ENCODE results near the gene B3GALNT2. TPM values are rescaled to one million over a fixed set of nuclear protein-coding genes. Genes with fewer than 3 reads are reported as not detected.

B3GALNT2 gene
- total RNA-seq, 1 experiment from 2014 or later: 26.4 TPM

DNA sequence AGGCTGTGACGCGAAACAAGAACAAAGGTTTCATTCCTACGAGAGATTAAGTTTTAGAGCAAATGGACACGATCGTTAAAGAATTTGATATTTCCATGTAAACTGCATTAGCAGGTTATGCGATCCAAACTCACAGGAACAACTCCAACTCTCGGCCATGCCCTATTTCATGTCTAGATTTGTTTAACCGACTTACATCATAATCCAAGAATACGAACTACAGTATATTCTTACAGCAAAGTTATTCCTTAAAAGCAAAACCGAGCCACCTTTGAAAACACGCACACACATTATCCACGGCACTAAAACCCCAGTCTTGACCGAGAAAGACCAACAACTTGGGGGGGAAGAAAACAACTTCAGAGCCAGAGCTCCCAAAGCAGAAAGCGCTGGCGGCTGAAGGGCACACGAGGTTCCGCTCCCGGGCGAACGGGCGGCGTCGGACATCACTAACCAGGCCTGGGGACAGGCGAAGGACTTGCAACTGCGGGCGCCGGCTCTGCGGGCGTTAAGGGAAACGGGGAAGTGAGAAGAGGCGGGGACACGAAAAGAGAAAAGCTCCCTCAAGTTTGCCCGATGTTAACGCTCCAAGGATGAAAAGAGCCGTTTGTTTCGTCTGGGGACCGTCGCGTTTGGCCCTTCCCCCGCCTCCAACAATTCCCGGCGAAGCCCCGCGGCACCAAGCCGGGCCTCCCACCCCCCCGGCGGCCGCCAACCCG is 690 bp downstream of the B3GALNT2 start:
- Histone ChIP-seq H4K20me1 (ENCODE audit: low read length) (peaks cover 7% of the 10 kb centered on the region; the same call in 1 of the 2 replicates), H3K4me3 (ENCODE audit: low read length) (peak overlapping the region; percentile 98), H3K4me1 (ENCODE audit: insufficient read depth, low read length) (peaks cover 20% of the 10 kb centered on the region), H3K4me2 (ENCODE audit: low read length) (peak overlapping the region; percentile 91), H3K79me2 (ENCODE audit: low read length) (peaks cover 53% of the 10 kb centered on the region), H2AFZ (ENCODE audit: low read length) (peak overlapping the region; percentile 60), H3K27me3 (ENCODE audit: low read length) (no peaks in the 10 kb centered on the region), H3K9ac (ENCODE audit: low read length) (peak overlapping the region; percentile 80), H3F3A (ENCODE audit: low read length, unreplicated experiment) (no peaks in the 10 kb centered on the region), H3K9me3 (ENCODE audit: low read length) (no peaks in the 10 kb centered on the region), H3K9me2 (replicated peaks; ENCODE audit: low read length) (no peaks in the 10 kb centered on the region), H3K36me3 (ENCODE audit: low read depth, low read length) (no peaks in the 10 kb centered on the region), H3K27ac (ENCODE audit: low read length) (peak overlapping the region; percentile 43)
- BruUV-seq (replicated peaks): no TSS peak
- TF ChIP-seq EZH2phosphoT487 (IDR thresholded peaks at IDR 0.05; ENCODE audit: borderline replicate concordance, low read length) (no peak), CTCF (conservative IDR thresholded peaks at IDR 0.05; ENCODE audit: low read depth, low read length) (no peak), EZH2 (IDR thresholded peaks at IDR 0.05; ENCODE audit: low read length, unreplicated experiment) (no peak)
- intact Hi-C loops (cut with micrococcal nuclease): loop anchor here (2.0 to 5.0 kb wide), 2 partner anchors 36 to 467 kb away; no protein-coding TSS in a partner anchor
- ChIA-PET POLR2A (ENCODE audit: unreplicated experiment) (no interaction called here), CTCF (interaction anchor here (1.5 kb wide), 1 partner anchor 280 kb away, joined by 4 read pairs; no protein-coding TSS in a partner anchor)
- DNase-seq (peak; percentile 31), ATAC-seq (peak; percentile 6)

DNA sequence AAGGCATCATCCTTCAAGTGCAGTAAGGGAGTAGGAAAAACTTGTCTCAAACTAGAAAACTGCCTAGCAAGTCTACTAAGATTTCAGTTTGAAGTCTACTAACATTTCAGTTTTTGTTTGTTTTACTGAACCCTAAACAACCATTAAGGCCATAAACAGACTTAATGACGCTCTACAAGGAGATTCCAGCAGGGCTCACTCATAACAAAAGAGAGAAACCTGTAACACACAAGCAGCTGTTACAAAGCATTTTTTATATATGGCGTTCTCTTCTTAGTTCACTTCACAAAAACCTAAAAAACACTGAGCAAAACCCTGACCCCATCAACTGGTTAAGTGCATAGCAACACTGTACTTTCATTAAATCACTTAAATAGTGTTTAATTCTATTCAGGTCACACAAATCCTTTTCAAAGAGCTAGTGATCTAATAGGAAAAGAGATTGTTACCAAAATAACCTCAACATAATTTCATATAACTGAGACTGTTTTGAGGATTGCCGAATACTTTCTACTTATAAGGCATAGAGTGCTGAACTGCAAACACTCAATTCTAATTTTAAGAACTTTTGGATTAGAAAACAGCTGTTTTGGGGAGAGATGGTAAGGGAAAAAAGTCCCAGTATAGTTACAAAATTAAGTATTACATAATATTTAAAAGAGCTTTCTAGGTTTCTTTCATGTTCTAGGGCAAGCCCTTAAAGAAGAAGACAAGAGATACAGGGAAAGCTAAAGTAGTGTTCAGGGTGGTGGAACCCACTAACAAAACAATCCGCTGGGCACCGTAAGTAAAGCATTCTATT is 1.4 kb downstream of the B3GALNT2 start:
- BruUV-seq (replicated peaks): TSS peak; percentile 55

More for the DNA sequence above, 1.4 kb downstream of the B3GALNT2 start:
- Histone ChIP-seq H3F3A (ENCODE audit: low read length, unreplicated experiment) (no peaks in the 10 kb centered on the region), H3K9me2 (replicated peaks; ENCODE audit: low read length) (no peaks in the 10 kb centered on the region), H3K4me3 (ENCODE audit: low read length) (peak overlapping the region; percentile 98), H3K9me3 (ENCODE audit: low read length) (no peaks in the 10 kb centered on the region), H3K36me3 (ENCODE audit: low read depth, low read length) (no peaks in the 10 kb centered on the region), H3K27me3 (ENCODE audit: low read length) (no peaks in the 10 kb centered on the region), H3K79me2 (ENCODE audit: low read length) (peaks cover 60% of the 10 kb centered on the region), H3K4me1 (ENCODE audit: insufficient read depth, low read length) (peaks cover 20% of the 10 kb centered on the region), H4K20me1 (ENCODE audit: low read length) (peaks cover 7% of the 10 kb centered on the region; the same call in 1 of the 2 replicates), H3K27ac (ENCODE audit: low read length) (no peak overlapping the region), H2AFZ (ENCODE audit: low read length) (peak overlapping the region; percentile 60), H3K9ac (ENCODE audit: low read length) (peak overlapping the region; percentile 80), H3K4me2 (ENCODE audit: low read length) (peak overlapping the region; percentile 91)
- no peak for ATAC-seq
- peak; percentile 28 for DNase-seq
- CTCF ChIA-PET: no interaction called here
- POLR2A ChIA-PET (ENCODE audit: unreplicated experiment): no interaction called here
- intact Hi-C loops (cut with micrococcal nuclease): loop anchor here (5.0 kb wide), 1 partner anchor 36 kb away; no protein-coding TSS in a partner anchor
- TF ChIP-seq CTCF (conservative IDR thresholded peaks at IDR 0.05; ENCODE audit: low read depth, low read length) (no peak), EZH2 (IDR thresholded peaks at IDR 0.05; ENCODE audit: low read length, unreplicated experiment) (no peak), EZH2phosphoT487 (IDR thresholded peaks at IDR 0.05; ENCODE audit: borderline replicate concordance, low read length) (no peak)

Measured in PC-3 (cell line).